ENCODE results near the gene DGKG. TPM values are rescaled to one million over a fixed set of nuclear protein-coding genes. Genes with fewer than 3 reads are reported as not detected.
A peak's percentile ranks its signal among the peaks of the same experiment; 100 is the strongest.

DGKG gene
- total and polyA plus RNA-seq, 2 donors (not counting 1 experiment from before 2014, with no cell fraction given), result 0.67 to 10.9 TPM

DNA sequence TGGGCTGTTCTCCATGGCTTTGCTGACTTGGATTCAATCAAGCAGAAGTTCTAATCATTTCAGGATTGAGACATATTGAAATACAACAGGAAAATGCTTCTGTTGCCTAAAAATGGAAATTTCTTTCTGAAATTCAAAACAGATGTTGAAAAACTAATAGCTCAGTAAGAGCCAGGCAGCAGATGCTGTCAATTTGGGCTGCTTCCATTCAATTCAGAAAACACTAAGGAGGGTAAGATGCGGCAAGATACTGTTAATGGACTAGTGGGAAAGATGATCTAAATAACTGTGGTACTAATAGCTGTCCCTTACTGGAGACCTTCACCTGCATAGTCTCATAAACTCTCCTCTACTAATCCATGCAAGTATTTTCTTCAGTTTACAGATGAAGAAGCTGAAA, 53.5 kb downstream of the DGKG start:
- Histone ChIP-seq H3K4me2 (replicated peaks; ENCODE audit: low read depth, low read length, poor library complexity, severe bottlenecking) (no peak overlapping the region), H4K20me1 (ENCODE audit: control insufficient read depth, insufficient read depth, low read length, poor library complexity, severe bottlenecking) (no peaks in the 10 kb centered on the region), H3K4me3 (ENCODE audit: control extremely low read depth in 1 of 5, extremely low read depth in 1 of 5, insufficient read depth in 1 of 5, low read depth in 2 of 5, low read length in 4 of 5) (no peak overlapping the region), H3K27me3 (replicated peaks in 1 of 4; ENCODE audit: control extremely low read depth in 1 of 4, control insufficient read depth in 3 of 4, insufficient read depth in 4 of 4, low read length in 3 of 4) (peaks cover 0 to 3% (median 0%) of the 10 kb centered on the region in 4 experiments), H3K27ac (ENCODE audit: low read length in 2 of 2) (no peak overlapping the region), H3K4me1 (ENCODE audit: control insufficient read depth in 2 of 2, insufficient read depth in 2 of 2, low read length in 2 of 2) (no peaks in the 10 kb centered on the region), H2AFZ (ENCODE audit: insufficient read depth, low read depth, low read length, poor library complexity, severe bottlenecking) (no peak overlapping the region), H3K36me3 (replicated peaks in 1 of 2; ENCODE audit: control extremely low read depth in 1 of 2, control insufficient read depth in 1 of 2, extremely low read depth in 1 of 2, insufficient read depth in 2 of 2, low read length in 1 of 2) (no peaks in the 10 kb centered on the region), H3K9me3 (ENCODE audit: control extremely low read depth in 1 of 3, control insufficient read depth in 2 of 3, insufficient read depth in 1 of 3, low read length in 2 of 3) (no peaks in the 10 kb centered on the region), H3K79me2 (ENCODE audit: control insufficient read depth, insufficient read depth, low read length) (no peaks in the 10 kb centered on the region), H3K9ac (ENCODE audit: low read length) (no peak overlapping the region)
- DNase-seq, result no peak
- H3K4me3 Mint-ChIP-seq, result no peak overlapping the region
- intact Hi-C loops (cut with micrococcal nuclease), result no loop called here
- no peaks in the 10 kb centered on the region for H3K4me1 Mint-ChIP-seq
- H3K9me3 Mint-ChIP-seq (ENCODE audit: insufficient read depth), result no peaks in the 10 kb centered on the region
- no peak for ATAC-seq (ENCODE audit: low read depth)
- no CpG with 5 or more reads among the region's 1 CpG for WGBS (ENCODE audit: insufficient coverage)
- no peaks in the 10 kb centered on the region for H3K27me3 Mint-ChIP-seq
- TF ChIP-seq, protein P1, sequence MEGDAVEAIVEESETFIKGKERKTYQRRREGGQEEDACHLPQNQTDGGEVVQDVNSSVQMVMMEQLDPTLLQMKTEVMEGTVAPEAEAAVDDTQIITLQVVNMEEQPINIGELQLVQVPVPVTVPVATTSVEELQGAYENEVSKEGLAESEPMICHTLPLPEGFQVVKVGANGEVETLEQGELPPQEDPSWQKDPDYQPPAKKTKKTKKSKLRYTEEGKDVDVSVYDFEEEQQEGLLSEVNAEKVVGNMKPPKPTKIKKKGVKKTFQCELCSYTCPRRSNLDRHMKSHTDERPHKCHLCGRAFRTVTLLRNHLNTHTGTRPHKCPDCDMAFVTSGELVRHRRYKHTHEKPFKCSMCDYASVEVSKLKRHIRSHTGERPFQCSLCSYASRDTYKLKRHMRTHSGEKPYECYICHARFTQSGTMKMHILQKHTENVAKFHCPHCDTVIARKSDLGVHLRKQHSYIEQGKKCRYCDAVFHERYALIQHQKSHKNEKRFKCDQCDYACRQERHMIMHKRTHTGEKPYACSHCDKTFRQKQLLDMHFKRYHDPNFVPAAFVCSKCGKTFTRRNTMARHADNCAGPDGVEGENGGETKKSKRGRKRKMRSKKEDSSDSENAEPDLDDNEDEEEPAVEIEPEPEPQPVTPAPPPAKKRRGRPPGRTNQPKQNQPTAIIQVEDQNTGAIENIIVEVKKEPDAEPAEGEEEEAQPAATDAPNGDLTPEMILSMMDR (IDR thresholded peaks at IDR 0.05), result no peak
- TF ChIP-seq EZH2 (IDR thresholded peaks at IDR 0.05; ENCODE audit: borderline replicate concordance, insufficient read depth, low read depth, low read length, poor library complexity, severe bottlenecking), result no peak
- H3K27ac Mint-ChIP-seq, result no peak overlapping the region
- ChIA-PET CTCF (interaction anchor here (1.0 to 1.8 kb wide), 2 partner anchors 10 to 232 kb away, joined by 3 to 6 read pairs; no protein-coding TSS in a partner anchor), POLR2A (no interaction called here)

- H3K27ac ChIP-seq (ENCODE audit: low read length in 2 of 2), result no peak overlapping the region
- H3K9ac ChIP-seq (ENCODE audit: low read length), result no peak overlapping the region
- no peak overlapping the region for H3K4me3 ChIP-seq (ENCODE audit: control extremely low read depth in 1 of 5, extremely low read depth in 1 of 5, insufficient read depth in 1 of 5, low read depth in 2 of 5, low read length in 4 of 5)
- intact Hi-C loops (cut with micrococcal nuclease), result no loop called here
- H3K4me1 Mint-ChIP-seq, result no peaks in the 10 kb centered on the region
- no peaks in the 10 kb centered on the region for H3K9me3 ChIP-seq (ENCODE audit: control extremely low read depth in 1 of 3, control insufficient read depth in 2 of 3, insufficient read depth in 1 of 3, low read length in 2 of 3)
- CTCF ChIA-PET, result interaction anchor here (1.0 to 1.8 kb wide), 2 partner anchors 9 to 233 kb away, joined by 3 to 6 read pairs; no protein-coding TSS in a partner anchor
- TF ChIP-seq, protein P1 (IDR thresholded peaks at IDR 0.05), result no peak
- no peak for TF ChIP-seq EZH2 (IDR thresholded peaks at IDR 0.05; ENCODE audit: borderline replicate concordance, insufficient read depth, low read depth, low read length, poor library complexity, severe bottlenecking)
- no peak overlapping the region for H3K4me3 Mint-ChIP-seq
- no peaks in the 10 kb centered on the region for H4K20me1 ChIP-seq (ENCODE audit: control insufficient read depth, insufficient read depth, low read length, poor library complexity, severe bottlenecking)
- H3K36me3 ChIP-seq (replicated peaks in 1 of 2; ENCODE audit: control extremely low read depth in 1 of 2, control insufficient read depth in 1 of 2, extremely low read depth in 1 of 2, insufficient read depth in 2 of 2, low read length in 1 of 2), result no peaks in the 10 kb centered on the region
- POLR2A ChIA-PET, result no interaction called here
- H3K4me2 ChIP-seq (replicated peaks; ENCODE audit: low read depth, low read length, poor library complexity, severe bottlenecking), result no peak overlapping the region
- no peak overlapping the region for H2AFZ ChIP-seq (ENCODE audit: insufficient read depth, low read depth, low read length, poor library complexity, severe bottlenecking)
- no peaks in the 10 kb centered on the region for H3K27me3 Mint-ChIP-seq
- H3K79me2 ChIP-seq (ENCODE audit: control insufficient read depth, insufficient read depth, low read length), result no peaks in the 10 kb centered on the region
- DNase-seq (peak; percentile 27), ATAC-seq (ENCODE audit: low read depth) (no peak)
- H3K9me3 Mint-ChIP-seq (ENCODE audit: insufficient read depth), result no peaks in the 10 kb centered on the region
- H3K27ac Mint-ChIP-seq, result no peak overlapping the region
- no CpG with 5 or more reads among the region's 3 CpGs for WGBS (ENCODE audit: insufficient coverage)
- no peaks in the 10 kb centered on the region for H3K4me1 ChIP-seq (ENCODE audit: control insufficient read depth in 2 of 2, insufficient read depth in 2 of 2, low read length in 2 of 2)
- peaks cover 0 to 3% (median 0%) of the 10 kb centered on the region in 4 experiments for H3K27me3 ChIP-seq (replicated peaks in 1 of 4; ENCODE audit: control extremely low read depth in 1 of 4, control insufficient read depth in 3 of 4, insufficient read depth in 4 of 4, low read length in 3 of 4)
These were observed 54.3 kb downstream of the DGKG start for GRCh38 chr3:186307594-186308221.

All from B cell (primary cell).